H4 (cell line): ENCODE results near the gene MR1. TPM values are rescaled to one million over a fixed set of nuclear protein-coding genes. Genes with fewer than 3 reads are reported as not detected.

ENCODE experiments used
- DNase-seq: peaks from one replicate; pipeline ENCODE4 v3.0.0-alpha.2; 2015; ENCODE audit warnings: low spot score
- total RNA-seq: library from RNA; depleted of rRNA; stranded (reverse); fragments of >200 nt; shearing (Covaris generic); gene quantifications from 2 replicates; pipeline ENCODE4 v1.2.3, GENCODE V29; 2014

MR1 gene
- total RNA-seq, 1 experiment from 2014 or later = 11.9 TPM

DNA sequence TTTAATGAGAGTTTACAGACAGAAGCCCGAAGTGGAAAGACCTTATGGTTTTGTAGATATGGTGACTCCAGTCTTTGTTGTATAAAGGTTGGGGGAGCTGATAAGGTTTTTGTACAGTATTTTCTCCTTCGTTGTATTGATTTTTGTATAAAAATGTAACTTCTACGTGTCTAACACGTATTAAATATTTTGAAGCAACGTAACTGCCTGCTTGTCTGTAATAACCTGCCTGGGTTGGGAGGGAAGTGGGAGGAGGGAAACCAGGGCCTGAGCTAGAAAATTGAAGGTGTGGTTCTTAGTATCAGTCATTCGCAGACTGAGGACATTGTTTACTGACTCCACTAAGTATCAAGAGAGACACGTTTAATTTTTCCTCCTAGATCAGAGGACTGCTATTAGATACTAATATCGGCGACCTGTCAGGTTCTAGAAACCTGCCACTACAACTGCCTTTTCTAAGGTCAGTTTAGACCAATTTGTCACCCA, 56.9 kb downstream of the MR1 start:
- no peak for DNase-seq

DNA sequence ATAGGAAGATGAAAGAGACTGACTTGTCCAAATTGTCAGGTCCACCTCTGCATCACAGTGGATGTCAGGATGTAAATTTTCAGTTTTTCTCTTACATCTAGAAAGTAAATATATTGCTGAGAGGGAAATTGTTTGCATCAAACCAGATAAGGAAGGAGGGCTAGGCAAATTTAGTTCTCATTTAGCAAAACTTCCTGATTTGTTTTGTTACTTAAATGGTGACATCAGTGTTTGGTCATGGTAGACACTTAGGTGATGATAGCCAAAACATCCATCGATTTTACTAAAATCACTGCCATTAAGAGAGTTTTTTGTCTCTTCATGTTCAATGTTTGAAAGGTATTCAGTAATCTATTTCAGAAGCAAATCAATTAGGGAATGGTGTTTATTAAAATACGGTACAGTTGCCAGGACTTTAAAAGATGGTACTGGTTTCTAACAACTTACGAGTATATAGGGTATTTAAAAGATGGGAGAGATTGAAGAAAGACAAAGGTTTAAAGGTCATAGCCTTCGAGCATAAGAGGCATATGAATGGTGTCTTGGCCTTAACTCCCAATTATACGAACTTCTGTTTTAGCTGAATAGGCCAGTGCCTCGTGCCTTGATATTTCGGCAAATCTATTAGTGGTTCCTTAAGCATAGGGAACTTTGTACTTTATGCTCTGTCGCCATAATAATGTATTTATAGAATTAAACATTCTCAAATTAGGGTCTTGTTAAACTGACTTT, 57.7 kb downstream of the MR1 start:
- no peak for DNase-seq

GRCh38 chr1:181092056-181092455, 58.3 kb downstream of the MR1 start:
- no peak for DNase-seq

GRCh38 chr1:181092883-181093458, 59.2 kb downstream of the MR1 start:
- no peak for DNase-seq

DNA sequence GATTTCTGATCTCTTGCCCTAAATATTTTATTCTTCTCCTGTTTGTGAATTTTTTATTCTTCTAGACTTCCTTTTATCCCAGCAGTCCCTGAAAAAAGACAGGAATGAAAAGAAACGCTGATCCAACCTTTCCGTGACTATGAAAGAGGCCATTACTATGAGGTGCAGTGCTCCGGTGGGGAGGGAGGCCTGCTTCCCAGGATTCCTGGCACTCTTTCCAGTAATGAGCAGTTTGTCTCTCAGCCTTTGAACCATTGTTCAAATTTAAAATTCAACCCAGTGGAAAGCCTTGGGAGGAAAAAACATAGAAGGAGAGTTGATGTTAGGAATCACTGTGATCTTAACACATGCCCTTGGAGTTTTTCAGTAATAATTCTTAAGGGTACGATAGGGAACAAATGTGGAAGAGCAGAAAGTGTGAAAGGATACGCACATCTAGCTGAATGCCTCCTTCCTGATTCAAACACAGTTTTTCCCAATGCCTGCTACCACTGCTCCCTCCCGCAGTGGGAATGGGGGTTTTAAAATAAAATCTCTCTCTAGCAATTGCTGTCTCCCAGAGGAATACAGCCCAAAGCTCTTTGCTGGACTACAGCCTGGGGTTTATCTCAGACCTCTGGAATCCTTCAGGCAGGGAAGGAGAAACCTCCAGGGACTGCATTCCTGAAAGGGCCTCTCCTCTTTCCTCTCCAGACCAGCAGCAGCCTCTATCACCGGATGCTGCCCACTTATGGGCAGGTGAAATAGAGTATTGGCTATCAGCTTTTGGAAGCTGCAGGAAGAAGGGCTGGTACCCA, 60.8 kb downstream of the MR1 start:
- no peak for DNase-seq

GRCh38 chr1:181095260-181095659, 61.5 kb downstream of the MR1 start:
- DNase-seq = no peak

- no peak for DNase-seq
Measured at GRCh38 chr1:181095763-181096184, 62.0 kb downstream of the MR1 start.

DNA sequence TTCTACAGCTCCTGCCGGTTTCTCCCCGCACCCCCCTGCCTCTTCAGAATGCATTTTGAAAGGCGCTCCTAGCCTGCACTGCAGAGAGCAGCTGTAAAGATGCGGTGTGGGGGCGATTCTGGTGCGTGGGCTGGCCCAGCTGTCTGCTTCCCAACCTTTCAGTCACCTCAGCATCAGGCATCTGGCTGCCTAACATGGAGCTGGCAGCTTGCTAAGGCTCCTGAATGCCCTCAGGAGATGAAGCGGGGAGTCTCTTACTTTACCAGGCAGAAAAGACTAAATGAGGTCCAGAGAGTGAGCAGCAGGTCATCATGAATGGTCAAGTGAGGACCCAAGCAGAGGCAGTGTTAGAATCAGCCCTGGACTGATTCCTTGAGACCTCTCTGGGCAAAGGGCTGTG, 63.5 kb downstream of the MR1 start:
- DNase-seq = no peak

GRCh38 chr1:181099152-181100014, 65.6 kb downstream of the MR1 start:
- no peak for DNase-seq

DNA sequence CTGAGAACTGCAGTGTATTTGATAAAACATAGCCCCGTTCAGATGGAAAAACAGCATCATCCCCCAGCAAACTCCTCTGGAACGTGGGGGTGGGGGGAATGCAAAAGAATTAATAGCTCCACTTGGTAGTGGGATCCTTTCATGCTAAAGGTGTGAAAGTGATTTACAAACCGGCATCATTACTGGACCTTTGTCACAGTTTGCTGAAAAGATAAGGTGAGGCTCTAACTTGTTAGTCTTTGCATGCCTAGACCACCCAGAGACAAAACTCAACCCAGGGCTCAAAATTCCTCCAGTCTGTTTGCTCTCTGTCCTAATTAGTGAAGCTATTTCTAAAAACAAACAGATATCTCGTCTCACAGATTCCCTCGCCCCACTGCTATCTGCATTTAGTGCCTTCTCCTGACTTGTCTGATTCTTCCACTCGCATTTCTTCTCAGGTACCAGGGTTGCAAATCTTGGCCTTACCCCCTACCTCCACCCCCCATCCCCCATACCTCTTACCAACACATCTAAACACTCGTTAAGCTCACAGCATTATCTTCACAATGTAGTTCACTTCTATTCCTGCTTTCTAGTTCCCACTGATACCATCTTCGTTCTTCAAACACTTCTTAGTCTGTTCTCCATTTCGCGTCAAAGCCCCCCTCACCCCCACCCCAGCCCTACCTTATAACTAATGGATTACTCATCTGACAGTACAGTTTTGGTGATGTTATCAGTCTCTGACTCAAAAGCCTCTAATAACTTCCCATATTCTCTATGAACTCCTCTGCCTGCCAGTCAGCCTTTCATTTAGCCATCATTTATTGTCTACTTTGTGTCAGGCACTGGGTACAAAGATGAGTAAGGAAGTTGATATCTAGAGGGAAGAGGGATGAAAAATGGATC, 66.5 kb downstream of the MR1 start:
- no peak for DNase-seq

- DNase-seq = no peak
Measured at GRCh38 chr1:181100934-181101333, 67.2 kb downstream of the MR1 start.

DNA sequence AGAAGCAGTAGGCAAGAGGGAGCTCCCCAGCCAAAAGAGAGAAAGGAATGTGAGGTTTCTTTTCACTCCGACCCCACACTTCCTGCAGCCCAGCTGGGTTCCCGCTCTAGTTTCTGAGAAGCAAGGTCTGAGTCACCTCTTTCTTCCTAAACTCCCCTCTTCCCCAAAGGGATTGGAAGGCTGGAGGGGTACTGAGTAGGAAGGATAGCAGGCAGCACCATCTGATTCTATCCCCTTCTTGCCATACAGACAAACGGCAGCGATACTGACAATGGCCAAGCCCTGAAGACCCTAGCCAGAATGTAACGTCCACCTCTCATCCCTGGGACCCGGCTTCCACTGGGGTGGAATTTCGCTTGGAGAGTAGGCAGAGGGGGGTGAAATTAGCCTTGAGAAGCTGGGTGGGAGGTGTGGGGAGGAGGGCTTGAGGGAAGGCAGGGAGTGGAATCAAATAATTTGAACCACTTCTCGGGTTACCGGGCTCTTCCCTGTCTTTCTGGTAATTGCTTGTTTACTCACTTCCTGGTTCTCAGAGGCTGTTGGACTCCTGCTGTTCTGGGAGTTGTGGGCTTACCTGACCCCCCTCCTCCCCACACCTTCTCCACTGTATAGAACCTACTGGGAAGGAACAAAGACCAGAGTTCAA, 67.9 kb downstream of the MR1 start:
- DNase-seq = peak; percentile 54

DNA sequence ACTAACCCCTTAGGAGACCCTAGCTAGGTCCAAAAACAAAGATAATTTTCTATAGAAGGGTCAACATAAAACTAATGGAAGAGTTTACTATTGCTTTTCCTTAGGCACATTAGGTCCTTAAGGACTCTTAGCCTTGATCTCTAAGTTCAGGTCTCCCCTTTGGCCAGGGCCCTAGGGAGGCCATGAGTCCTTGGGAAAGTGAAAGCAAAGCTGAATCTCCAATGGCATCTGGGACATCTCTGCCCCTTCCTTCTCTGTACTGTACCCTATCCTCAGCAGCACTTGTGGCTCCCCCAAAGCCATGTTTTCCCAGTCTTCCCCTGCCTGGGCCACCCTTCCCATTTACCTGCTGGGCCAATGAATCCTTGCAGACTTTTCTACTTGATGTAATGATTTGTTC, 69.1 kb downstream of the MR1 start:
- DNase-seq = no peak

- no peak for DNase-seq
Measured at GRCh38 chr1:181103399-181103798, 69.6 kb downstream of the MR1 start.

- DNase-seq = no peak
Measured at GRCh38 chr1:181104042-181104789, 70.4 kb downstream of the MR1 start.

GRCh38 chr1:181104790-181105133, 71.0 kb downstream of the MR1 start:
- no peak for DNase-seq

- peak; percentile 81 for DNase-seq
Measured at GRCh38 chr1:181105134-181106021, 71.6 kb downstream of the MR1 start.

DNA sequence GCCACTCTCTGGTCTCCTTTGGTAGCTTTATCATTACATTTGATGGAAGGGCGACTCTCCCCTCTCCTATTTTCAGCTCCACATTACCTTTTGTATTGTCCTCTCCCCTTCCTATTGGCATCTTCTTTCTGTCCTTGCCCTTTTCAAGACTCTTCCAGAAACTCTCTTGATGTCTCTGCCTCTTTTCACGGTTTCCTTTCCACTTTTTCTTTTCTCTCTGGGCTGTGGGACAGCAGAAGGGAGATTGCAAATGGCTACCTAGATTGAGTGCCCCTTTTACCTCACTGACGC, 72.2 kb downstream of the MR1 start:
- no peak for DNase-seq

- no peak for DNase-seq
Measured at GRCh38 chr1:181106479-181106878, 72.7 kb downstream of the MR1 start.
